HepG2 (cell line): ENCODE measurements around the gene MYO7A. TPM values are rescaled to one million over a fixed set of nuclear protein-coding genes. Genes with fewer than 3 reads are reported as not detected.

Experiments
- ATAC-seq: fragments of 200-7000 bp; cut with Tn5 transposase; 3 replicates; pipeline ENCODE4 v1.9.1; 2020; ENCODE audit warnings: mild to moderate bottlenecking, moderate library complexity
- BruUV-seq: library from RNA; stranded (reverse); fragments of 400-500 nt; replicated peaks from 2 replicates; lab custom pipeline; 2021; lab: Mats Ljungman, UMichigan
- CTCF ChIA-PET: fragments of 300-600 bp; formaldehyde crosslinking; extraction: SDS; loops from one replicate; lab custom pipeline; 2021; ENCODE audit warnings: low total read pairs, inconsistent platforms, low intra/inter-chr PET ratio; lab: Yijun Ruan, JAX
- POLR2A ChIA-PET: fragments of 350-600 bp; sonication (Branson Sonifier 250); formaldehyde crosslinking; loops from one replicate; lab custom pipeline; 2020; ENCODE audit warnings: antibody characterized with exemption, inconsistent platforms; lab: Yijun Ruan, JAX
- DNase-seq: peaks from one replicate; pipeline ENCODE4 v3.0.0-alpha.2; 2015; ENCODE audit warnings: low spot score
- FAIRE-seq: peaks from 3 replicates; lab custom pipeline; 2011; peaks lifted over from hg19 to GRCh38; lab: Jason Lieb, UNC
- H2AFZ ChIP-seq: one replicate; pipeline ENCODE4 v1.6.1; 2011; ENCODE audit warnings: low read length, inconsistent platforms
- H3K27ac ChIP-seq: fragments of 300-600 bp; 3 replicates; pipeline ENCODE4 v1.8.0; 2011; ENCODE audit warnings: mixed run types, mild to moderate bottlenecking, mixed read lengths, low read length, inconsistent platforms; ENCODE audit not compliant: insufficient read depth; ENCODE audit errors: extremely low read length
- H3K27me3 ChIP-seq, 2 experiments: fragments of 200-600 bp in 1 of 2; 2 replicates in 1 of 2; 3 replicates in 1 of 2; pipeline versions ENCODE4 v1.6.0 to v1.8.0; 2011; ENCODE audit warnings: low read length in 2 of 2, mild to moderate bottlenecking in 2 of 2, moderate library complexity in 2 of 2, inconsistent platforms in 1 of 2; ENCODE audit not compliant: insufficient read depth in 2 of 2, control insufficient read depth in 1 of 2
- H3K36me3 ChIP-seq, 2 experiments: fragments of 200-600 bp in 1 of 2; replicated peaks in 1 of 2; 2 replicates in 1 of 2; 3 replicates in 1 of 2; pipeline versions ENCODE4 v1.5.1 to v1.8.0; 2011; ENCODE audit warnings: low read length in 2 of 2, inconsistent platforms in 1 of 2; ENCODE audit not compliant: insufficient read depth in 2 of 2, control insufficient read depth in 1 of 2
- H3K4me1 ChIP-seq: 2 replicates; pipeline ENCODE4 v1.5.1; 2012; ENCODE audit warnings: low read length, inconsistent platforms; ENCODE audit not compliant: insufficient read depth
- H3K4me2 ChIP-seq: 2 replicates; pipeline ENCODE4 v1.6.0; 2011; ENCODE audit warnings: low read depth, low read length, inconsistent platforms
- H3K4me3 ChIP-seq, 3 experiments: fragments of 200-600 bp in 1 of 3; sonication (generic), shearing (Covaris generic) in 1 of 3; replicated peaks in 1 of 3; 2 replicates each; pipeline ENCODE4 v1.5.1; 2011 to 2016; ENCODE audit warnings: low read length in 3 of 3, inconsistent platforms in 2 of 3, low read depth in 2 of 3, mild to moderate bottlenecking in 2 of 3, control low read depth in 1 of 3, mixed read lengths in 1 of 3; ENCODE audit not compliant: insufficient read depth in 1 of 3
- H3K79me2 ChIP-seq: one replicate; pipeline ENCODE4 v1.6.1; 2011; ENCODE audit warnings: low read length, inconsistent platforms; ENCODE audit not compliant: insufficient read depth
- H3K9ac ChIP-seq: 2 replicates; pipeline ENCODE4 v1.6.0; 2011; ENCODE audit warnings: mild to moderate bottlenecking, low read depth, low read length, inconsistent platforms; ENCODE audit not compliant: insufficient read depth
- H3K9me3 ChIP-seq: 2 replicates; pipeline ENCODE4 v1.5.1; 2012; ENCODE audit warnings: mild to moderate bottlenecking, low read length
- H4K20me1 ChIP-seq: 2 replicates; pipeline ENCODE4 v1.6.0; 2011; ENCODE audit warnings: inconsistent platforms, mild to moderate bottlenecking, low read length, moderate library complexity; ENCODE audit not compliant: insufficient read depth
- DMTF1 ChIP-seq: sonication (generic); formaldehyde crosslinking; IDR thresholded peaks from 2 replicates; pipeline ENCODE4 v1.4.0; 2020; ENCODE audit warnings: mild to moderate bottlenecking, missing genetic modification reagents
- ERF ChIP-seq: IDR thresholded peaks from 2 replicates; pipeline ENCODE4 v1.6.1; 2018; ENCODE audit warnings: missing biosample characterization, missing genetic modification reagents
- IRF2 ChIP-seq: IDR thresholded peaks from 2 replicates; pipeline ENCODE4 v1.6.1; 2018; ENCODE audit warnings: missing genetic modification reagents, missing compliant biosample characterization
- MAFF ChIP-seq: IDR thresholded peaks from 2 replicates; pipeline ENCODE4 v1.6.1; 2011; ENCODE audit warnings: low read depth, low read length, improper control_type of control experiment
- ZGPAT ChIP-seq: IDR thresholded peaks from 2 replicates; pipeline ENCODE4 v1.6.1; 2016; ENCODE audit warnings: mild to moderate bottlenecking
- ZKSCAN5 ChIP-seq: sonication (generic); formaldehyde crosslinking; IDR thresholded peaks from 2 replicates; pipeline ENCODE4 v1.5.1; 2020; ENCODE audit warnings: mild to moderate bottlenecking, missing genetic modification reagents
- ZNF205 ChIP-seq: IDR thresholded peaks from 2 replicates; pipeline ENCODE4 v1.6.1; 2018; ENCODE audit warnings: missing biosample characterization, missing genetic modification reagents
- WGBS: methylation state at CpG from one replicate; pipeline ENCODE4 v1.1.6; 2017; ENCODE audit warnings: low lambda C conversion rate; 5-methylcytosine and 5-hydroxymethylcytosine counted together
- in situ Hi-C: cut with HindIII; loops from 2 replicates; pipeline ENCODE4 v1.10.0; 2017; ENCODE audit warnings: low pct_unique_long_range_greater_than_20kb; ENCODE audit not compliant: extremely low pct_ligation_motif_present
- intact Hi-C: fragments of 100-400 bp; cut with micrococcal nuclease; formaldehyde crosslinking; loops from one replicate; pipeline ENCODE4 v1.10.0; 2022; ENCODE audit not compliant: unreplicated experiment
- polyA plus RNA-seq, 8 experiments: library from polyadenylated mRNA; depleted of rRNA in 3 of 8; stranded (reverse) in 7 of 8; unstranded in 1 of 8; fragments of >200 nt; fragmentation: Illumina TruSeq in 4 of 8; extraction: Trizol in 4 of 8; gene quantifications; 2 replicates each; pipeline versions ENCODE4 v1.2.1 to v1.2.3, GENCODE V29; 2011 to 2016; ENCODE audit warnings: low read depth in 4 of 8, missing spikeins in 1 of 8, mixed read lengths in 1 of 8; ENCODE audit not compliant: insufficient read depth in 1 of 8
- total RNA-seq, 5 experiments: library from RNA; depleted of rRNA; stranded (reverse); fragments of >200 nt; fragmentation: Illumina TruSeq; extraction: Trizol; gene quantifications; 2 replicates each; pipeline ENCODE4 v1.2.3, GENCODE V29; 2016; ENCODE audit warnings: low read depth in 1 of 5
- TF ChIP-seq, protein P1 (sequence below): sonication (generic); formaldehyde crosslinking; IDR thresholded peaks from 2 replicates; pipeline ENCODE4 v1.4.0; 2020; ENCODE audit warnings: missing genetic modification reagents
- TF ChIP-seq, protein P2 (sequence below): conservative IDR thresholded peaks from 2 replicates; pipeline ENCODE4 v1.6.1; 2018; ENCODE audit warnings: missing genetic modification reagents
- TF ChIP-seq, protein P3 (sequence below): IDR thresholded peaks from 2 replicates; pipeline ENCODE4 v1.6.1; 2016; ENCODE audit warnings: control low read depth
- TF ChIP-seq, protein P4 (sequence below): sonication (generic); formaldehyde crosslinking; IDR thresholded peaks from 2 replicates; pipeline ENCODE4 v1.8.0; 2022; ENCODE audit warnings: mild to moderate bottlenecking, missing genetic modification reagents, borderline replicate concordance

Gene MYO7A
- total and polyA plus RNA-seq, 2 of the 13 experiments (the other 11 are each of a cell fraction or from before 2014, with no cell fraction given), result 7.5 to 10.0 TPM

DNA sequence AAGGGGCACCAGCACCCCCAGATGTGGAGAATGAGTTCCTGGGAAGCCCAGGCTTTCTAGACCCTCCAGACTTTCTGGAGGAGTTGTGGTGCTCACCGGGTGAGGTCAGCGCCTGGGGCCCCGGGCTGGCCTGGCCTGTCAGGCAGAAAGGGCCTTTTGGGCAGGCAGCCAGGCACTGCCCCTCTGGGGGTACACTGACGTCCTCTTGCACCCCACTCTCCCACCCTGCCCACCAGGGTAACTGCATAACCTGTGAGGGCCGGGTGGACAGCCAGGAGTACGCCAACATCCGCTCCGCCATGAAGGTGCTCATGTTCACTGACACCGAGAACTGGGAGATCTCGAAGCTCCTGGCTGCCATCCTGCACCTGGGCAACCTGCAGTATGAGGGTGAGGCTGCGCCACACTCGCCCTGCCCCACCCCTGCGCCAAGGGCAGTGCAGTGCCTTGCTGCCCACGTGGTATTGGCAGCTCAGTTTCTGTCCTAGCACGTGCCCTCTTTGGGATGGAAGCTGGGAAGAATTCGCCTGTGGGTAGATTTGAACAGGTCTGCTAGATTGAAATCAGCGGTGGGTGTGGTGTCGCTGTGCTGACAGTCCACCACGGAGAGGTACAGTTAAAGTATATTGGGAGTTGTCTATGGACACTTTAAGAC lies 30.1 kb downstream of the MYO7A start:
- Histone ChIP-seq H2AFZ (no peak overlapping the region), H3K4me2 (no peak overlapping the region), H3K27me3 (no peaks in the 10 kb centered on the region), H3K36me3 (0 out of 5 replicates have a peak, but pooled peaks cover 2% of the 10 kb centered on the region in 2 experiments), H3K27ac (no peak overlapping the region), H3K79me2 (no peaks in the 10 kb centered on the region), H3K9me3 (no peaks in the 10 kb centered on the region), H3K9ac (no peak overlapping the region), H3K4me3 (no peak overlapping the region), H3K4me1 (peaks cover 5% of the 10 kb centered on the region), H4K20me1 (no peaks in the 10 kb centered on the region)
- DNase-seq, result no peak
- ChIA-PET POLR2A (no interaction called here), CTCF (no interaction called here)
- no peak for FAIRE-seq
- 96% methylated on average over 13 of the region's 19 CpGs for WGBS
- BruUV-seq, result no TSS peak
- ATAC-seq, result no peak
- intact Hi-C loops (no loop called here), in situ Hi-C loops (no loop called here)
- TF ChIP-seq ZKSCAN5 (CRISPR knock-in tag) (no peak), MAFF (no peak), ZNF205 (CRISPR knock-in tag) (no peak), IRF2 (CRISPR knock-in tag) (no peak), ERF (no peak), DMTF1 (CRISPR knock-in tag) (no peak), ZGPAT (CRISPR knock-in tag) (no peak)
- TF ChIP-seq, protein P1, sequence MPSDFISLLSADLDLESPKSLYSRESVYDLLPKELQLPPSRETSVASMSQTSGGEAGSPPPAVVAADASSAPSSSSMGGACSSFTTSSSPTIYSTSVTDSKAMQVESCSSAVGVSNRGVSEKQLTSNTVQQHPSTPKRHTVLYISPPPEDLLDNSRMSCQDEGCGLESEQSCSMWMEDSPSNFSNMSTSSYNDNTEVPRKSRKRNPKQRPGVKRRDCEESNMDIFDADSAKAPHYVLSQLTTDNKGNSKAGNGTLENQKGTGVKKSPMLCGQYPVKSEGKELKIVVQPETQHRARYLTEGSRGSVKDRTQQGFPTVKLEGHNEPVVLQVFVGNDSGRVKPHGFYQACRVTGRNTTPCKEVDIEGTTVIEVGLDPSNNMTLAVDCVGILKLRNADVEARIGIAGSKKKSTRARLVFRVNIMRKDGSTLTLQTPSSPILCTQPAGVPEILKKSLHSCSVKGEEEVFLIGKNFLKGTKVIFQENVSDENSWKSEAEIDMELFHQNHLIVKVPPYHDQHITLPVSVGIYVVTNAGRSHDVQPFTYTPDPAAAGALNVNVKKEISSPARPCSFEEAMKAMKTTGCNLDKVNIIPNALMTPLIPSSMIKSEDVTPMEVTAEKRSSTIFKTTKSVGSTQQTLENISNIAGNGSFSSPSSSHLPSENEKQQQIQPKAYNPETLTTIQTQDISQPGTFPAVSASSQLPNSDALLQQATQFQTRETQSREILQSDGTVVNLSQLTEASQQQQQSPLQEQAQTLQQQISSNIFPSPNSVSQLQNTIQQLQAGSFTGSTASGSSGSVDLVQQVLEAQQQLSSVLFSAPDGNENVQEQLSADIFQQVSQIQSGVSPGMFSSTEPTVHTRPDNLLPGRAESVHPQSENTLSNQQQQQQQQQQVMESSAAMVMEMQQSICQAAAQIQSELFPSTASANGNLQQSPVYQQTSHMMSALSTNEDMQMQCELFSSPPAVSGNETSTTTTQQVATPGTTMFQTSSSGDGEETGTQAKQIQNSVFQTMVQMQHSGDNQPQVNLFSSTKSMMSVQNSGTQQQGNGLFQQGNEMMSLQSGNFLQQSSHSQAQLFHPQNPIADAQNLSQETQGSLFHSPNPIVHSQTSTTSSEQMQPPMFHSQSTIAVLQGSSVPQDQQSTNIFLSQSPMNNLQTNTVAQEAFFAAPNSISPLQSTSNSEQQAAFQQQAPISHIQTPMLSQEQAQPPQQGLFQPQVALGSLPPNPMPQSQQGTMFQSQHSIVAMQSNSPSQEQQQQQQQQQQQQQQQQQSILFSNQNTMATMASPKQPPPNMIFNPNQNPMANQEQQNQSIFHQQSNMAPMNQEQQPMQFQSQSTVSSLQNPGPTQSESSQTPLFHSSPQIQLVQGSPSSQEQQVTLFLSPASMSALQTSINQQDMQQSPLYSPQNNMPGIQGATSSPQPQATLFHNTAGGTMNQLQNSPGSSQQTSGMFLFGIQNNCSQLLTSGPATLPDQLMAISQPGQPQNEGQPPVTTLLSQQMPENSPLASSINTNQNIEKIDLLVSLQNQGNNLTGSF (CRISPR knock-in tag), result no peak
- TF ChIP-seq, protein P2, sequence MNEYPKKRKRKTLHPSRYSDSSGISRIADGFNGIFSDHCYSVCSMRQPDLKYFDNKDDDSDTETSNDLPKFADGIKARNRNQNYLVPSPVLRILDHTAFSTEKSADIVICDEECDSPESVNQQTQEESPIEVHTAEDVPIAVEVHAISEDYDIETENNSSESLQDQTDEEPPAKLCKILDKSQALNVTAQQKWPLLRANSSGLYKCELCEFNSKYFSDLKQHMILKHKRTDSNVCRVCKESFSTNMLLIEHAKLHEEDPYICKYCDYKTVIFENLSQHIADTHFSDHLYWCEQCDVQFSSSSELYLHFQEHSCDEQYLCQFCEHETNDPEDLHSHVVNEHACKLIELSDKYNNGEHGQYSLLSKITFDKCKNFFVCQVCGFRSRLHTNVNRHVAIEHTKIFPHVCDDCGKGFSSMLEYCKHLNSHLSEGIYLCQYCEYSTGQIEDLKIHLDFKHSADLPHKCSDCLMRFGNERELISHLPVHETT (CRISPR knock-in tag), result no peak
- TF ChIP-seq, protein P3, sequence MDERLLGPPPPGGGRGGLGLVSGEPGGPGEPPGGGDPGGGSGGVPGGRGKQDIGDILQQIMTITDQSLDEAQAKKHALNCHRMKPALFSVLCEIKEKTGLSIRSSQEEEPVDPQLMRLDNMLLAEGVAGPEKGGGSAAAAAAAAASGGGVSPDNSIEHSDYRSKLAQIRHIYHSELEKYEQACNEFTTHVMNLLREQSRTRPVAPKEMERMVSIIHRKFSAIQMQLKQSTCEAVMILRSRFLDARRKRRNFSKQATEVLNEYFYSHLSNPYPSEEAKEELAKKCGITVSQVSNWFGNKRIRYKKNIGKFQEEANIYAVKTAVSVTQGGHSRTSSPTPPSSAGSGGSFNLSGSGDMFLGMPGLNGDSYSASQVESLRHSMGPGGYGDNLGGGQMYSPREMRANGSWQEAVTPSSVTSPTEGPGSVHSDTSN (CRISPR knock-in tag), result no peak
- TF ChIP-seq, protein P4, sequence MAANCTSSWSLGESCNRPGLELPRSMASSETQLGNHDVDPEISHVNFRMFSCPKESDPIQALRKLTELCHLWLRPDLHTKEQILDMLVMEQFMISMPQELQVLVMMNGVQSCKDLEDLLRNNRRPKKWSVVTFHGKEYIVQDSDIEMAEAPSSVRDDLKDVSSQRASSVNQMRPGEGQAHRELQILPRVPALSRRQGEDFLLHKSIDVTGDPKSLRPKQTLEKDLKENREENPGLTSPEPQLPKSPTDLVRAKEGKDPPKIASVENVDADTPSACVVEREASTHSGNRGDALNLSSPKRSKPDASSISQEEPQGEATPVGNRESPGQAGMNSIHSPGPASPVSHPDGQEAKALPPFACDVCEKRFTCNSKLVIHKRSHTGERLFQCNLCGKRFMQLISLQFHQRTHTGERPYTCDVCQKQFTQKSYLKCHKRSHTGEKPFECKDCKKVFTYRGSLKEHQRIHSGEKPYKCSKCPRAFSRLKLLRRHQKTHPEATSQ (CRISPR knock-in tag), result no peak
